Medulla oblongata (tissue), 1 donor: Measurements from ENCODE around the gene STK10.

Experiments used
- DNase-seq: peaks from one replicate; pipeline ENCODE4 v3.0.0-alpha.2; 2015; ENCODE audit errors: extremely low spot score

The STK10 gene

GRCh38 chr5:172144291-172144815, 43.7 kb downstream of the STK10 start:
- peak; percentile 77 for DNase-seq

GRCh38 chr5:172143875-172144274, 44.1 kb downstream of the STK10 start:
- DNase-seq, result no peak

GRCh38 chr5:172142709-172143215, 45.3 kb downstream of the STK10 start:
- no peak for DNase-seq

- no peak for DNase-seq
These were observed 46.1 kb downstream of the STK10 start for GRCh38 chr5:172141949-172142319.

GRCh38 chr5:172140866-172141265, 47.2 kb downstream of the STK10 start:
- no peak for DNase-seq

GRCh38 chr5:172140120-172140519, 47.9 kb downstream of the STK10 start:
- DNase-seq, result no peak

GRCh38 chr5:172137046-172137445, 51.0 kb downstream of the STK10 start:
- DNase-seq, result no peak

GRCh38 chr5:172133359-172134029, 54.5 kb downstream of the STK10 start:
- DNase-seq, result peak; percentile 11

GRCh38 chr5:172131690-172132089, 56.3 kb downstream of the STK10 start:
- DNase-seq, result no peak

GRCh38 chr5:172129256-172129910, 58.6 kb downstream of the STK10 start:
- DNase-seq, result no peak

GRCh38 chr5:172127581-172127980, 60.4 kb downstream of the STK10 start:
- no peak for DNase-seq

- DNase-seq, result peak; percentile 91
These were observed 64.7 kb downstream of the STK10 start for GRCh38 chr5:172123269-172123692.

- DNase-seq, result no peak
These were observed 67.9 kb downstream of the STK10 start for GRCh38 chr5:172119921-172120688.

GRCh38 chr5:172118891-172119290, 69.1 kb downstream of the STK10 start:
- DNase-seq, result no peak

GRCh38 chr5:172117977-172118701, 69.9 kb downstream of the STK10 start:
- no peak for DNase-seq

- no peak for DNase-seq
These were observed 72.5 kb downstream of the STK10 start for GRCh38 chr5:172115541-172115982.

GRCh38 chr5:172114875-172115422, 73.1 kb downstream of the STK10 start:
- DNase-seq, result peak; percentile 40

- no peak for DNase-seq
These were observed 75.0 kb downstream of the STK10 start for GRCh38 chr5:172113036-172113435.

- DNase-seq, result no peak
These were observed 76.2 kb downstream of the STK10 start for GRCh38 chr5:172111852-172112225.

GRCh38 chr5:172110921-172111851, 76.8 kb downstream of the STK10 start:
- no peak for DNase-seq
